H9 (cell line): ENCODE data around the gene APOC1. TPM values are rescaled to one million over a fixed set of nuclear protein-coding genes. Genes with fewer than 3 reads are reported as not detected.

Experiments used
- DNase-seq: peaks from one replicate; pipeline ENCODE4 v3.0.0-alpha.2; 2017
- H2AFZ ChIP-seq: one replicate; pipeline ENCODE4 v1.6.1; 2013; ENCODE audit warnings: mild to moderate bottlenecking, low read length, control low read depth, moderate library complexity
- H2AK5ac ChIP-seq: 2 replicates; pipeline ENCODE4 v1.6.1; 2013; ENCODE audit warnings: low read length, control low read depth, mixed read lengths; ENCODE audit not compliant: insufficient read length
- H2BK120ac ChIP-seq: one replicate; pipeline ENCODE4 v1.6.1; 2013; ENCODE audit warnings: low read depth, mild to moderate bottlenecking, low read length, control low read depth, inconsistent platforms; ENCODE audit not compliant: poor library complexity, severe bottlenecking
- H2BK12ac ChIP-seq: 2 replicates; pipeline ENCODE4 v1.6.1; 2013; ENCODE audit warnings: low read length, control low read depth, mixed read lengths, low read depth; ENCODE audit not compliant: insufficient read length
- H2BK15ac ChIP-seq: 2 replicates; pipeline ENCODE4 v1.6.1; 2013; ENCODE audit warnings: low read depth, low read length, control low read depth
- H2BK20ac ChIP-seq: one replicate; pipeline ENCODE4 v1.6.1; 2013; ENCODE audit warnings: low read depth, mild to moderate bottlenecking, low read length, control low read depth, inconsistent platforms; ENCODE audit not compliant: poor library complexity, severe bottlenecking
- H2BK5ac ChIP-seq: 2 replicates; pipeline ENCODE4 v1.6.1; 2013; ENCODE audit warnings: low read length, control low read depth, mixed read lengths; ENCODE audit not compliant: insufficient read length
- H3K14ac ChIP-seq: 2 replicates; pipeline ENCODE4 v1.6.1; 2013; ENCODE audit warnings: low read length, control low read depth; ENCODE audit not compliant: insufficient read depth
- H3K18ac ChIP-seq: 2 replicates; pipeline ENCODE4 v1.6.1; 2013; ENCODE audit warnings: low read depth, mild to moderate bottlenecking, mixed read lengths, low read length, control low read depth; ENCODE audit not compliant: insufficient read length
- H3K23ac ChIP-seq: 2 replicates; pipeline ENCODE4 v1.6.1; 2013; ENCODE audit warnings: low read length, control low read depth, mixed read lengths, low read depth; ENCODE audit not compliant: insufficient read length
- H3K23me2 ChIP-seq: 2 replicates; pipeline ENCODE4 v1.6.1; 2013; ENCODE audit warnings: low read depth, mild to moderate bottlenecking, mixed read lengths, low read length, control low read depth; ENCODE audit not compliant: insufficient read length, poor library complexity, severe bottlenecking
- H3K27ac ChIP-seq: 2 replicates; pipeline ENCODE4 v1.5.1; 2013; ENCODE audit warnings: low read length, control low read depth, mixed read lengths, low read depth; ENCODE audit not compliant: insufficient read length
- H3K27me3 ChIP-seq: 2 replicates; pipeline ENCODE4 v1.6.1; 2013; ENCODE audit warnings: low read length, control low read depth, inconsistent platforms; ENCODE audit not compliant: insufficient read depth
- H3K4ac ChIP-seq: 2 replicates; pipeline ENCODE4 v1.6.1; 2013; ENCODE audit warnings: low read depth, mild to moderate bottlenecking, control low read depth, inconsistent platforms, low read length, moderate library complexity
- H3K4me1 ChIP-seq: 2 replicates; pipeline ENCODE4 v1.6.1; 2013; ENCODE audit warnings: low read length, control low read depth, inconsistent platforms; ENCODE audit not compliant: insufficient read depth
- H3K4me2 ChIP-seq: 2 replicates; pipeline ENCODE4 v1.6.1; 2013; ENCODE audit warnings: low read length, control low read depth, mixed read lengths; ENCODE audit not compliant: insufficient read length, insufficient read depth
- H3K56ac ChIP-seq: 2 replicates; pipeline ENCODE4 v1.6.1; 2013; ENCODE audit warnings: low read depth, mild to moderate bottlenecking, mixed read lengths, low read length, control low read depth; ENCODE audit not compliant: insufficient read length
- H3K79me1 ChIP-seq: 2 replicates; pipeline ENCODE4 v1.6.1; 2013; ENCODE audit warnings: low read depth, mild to moderate bottlenecking, moderate library complexity, low read length, control low read depth, inconsistent platforms; ENCODE audit not compliant: insufficient read depth, poor library complexity, severe bottlenecking
- H3K79me2 ChIP-seq: 2 replicates; pipeline ENCODE4 v1.6.1; 2013; ENCODE audit warnings: low read length, control low read depth, inconsistent platforms; ENCODE audit not compliant: insufficient read depth
- H3K9ac ChIP-seq: 2 replicates; pipeline ENCODE4 v1.6.1; 2013; ENCODE audit warnings: low read length, control low read depth, mixed read lengths; ENCODE audit not compliant: insufficient read length; ENCODE audit errors: extremely low read depth
- H3K9me3 ChIP-seq: one replicate; pipeline ENCODE4 v1.6.1; 2013; ENCODE audit warnings: low read depth, low read length, inconsistent platforms; ENCODE audit not compliant: control insufficient read depth
- H3T11ph ChIP-seq: one replicate; pipeline ENCODE4 v1.6.1; 2013; ENCODE audit warnings: mild to moderate bottlenecking, low read length, control low read depth, inconsistent platforms
- H4K20me1 ChIP-seq: one replicate; pipeline ENCODE4 v1.6.1; 2013; ENCODE audit not compliant: control insufficient read depth, insufficient read length, insufficient read depth
- H4K5ac ChIP-seq: 2 replicates; pipeline ENCODE4 v1.6.1; 2013; ENCODE audit warnings: low read depth, mild to moderate bottlenecking, mixed read lengths, low read length, control low read depth; ENCODE audit not compliant: insufficient read length
- H4K8ac ChIP-seq: replicated peaks from 2 replicates; pipeline ENCODE4 v1.6.1; 2013; ENCODE audit warnings: low read length, control low read depth, mixed read lengths, low read depth; ENCODE audit not compliant: insufficient read length
- H4K91ac ChIP-seq: 2 replicates; pipeline ENCODE4 v1.6.1; 2013; ENCODE audit warnings: low read depth, mild to moderate bottlenecking, moderate library complexity, mixed read lengths, low read length, control low read depth; ENCODE audit not compliant: insufficient read length
- H3K27ac Mint-ChIP-seq, 3 experiments: 2 replicates in 2 of 3; 3 replicates in 1 of 3; pipeline ENCODE4 v1.8.0; 2020 to 2021; ENCODE audit warnings: mixed read lengths in 3 of 3, mild to moderate bottlenecking in 1 of 3, moderate library complexity in 1 of 3
- H3K27me3 Mint-ChIP-seq: 2 replicates; pipeline ENCODE4 v1.8.0; 2021; ENCODE audit warnings: low read depth, mild to moderate bottlenecking, moderate library complexity, mixed read lengths
- H3K36me3 Mint-ChIP-seq, 3 experiments: 2 replicates in 2 of 3; 3 replicates in 1 of 3; pipeline ENCODE4 v1.8.0; 2020 to 2021; ENCODE audit warnings: low read depth in 3 of 3, mixed read lengths in 3 of 3; ENCODE audit not compliant: insufficient read depth in 1 of 3
- H3K4me1 Mint-ChIP-seq, 2 experiments: 2 replicates each; pipeline ENCODE4 v1.8.0; 2020; ENCODE audit warnings: mixed read lengths in 2 of 2
- H3K4me3 Mint-ChIP-seq, 2 experiments: 2 replicates in 1 of 2; 3 replicates in 1 of 2; pipeline ENCODE4 v1.8.0; 2020 to 2021; ENCODE audit warnings: mild to moderate bottlenecking in 2 of 2, mixed read lengths in 2 of 2, moderate library complexity in 1 of 2
- H3K9me3 Mint-ChIP-seq, 2 experiments: 2 replicates in 1 of 2; 3 replicates in 1 of 2; pipeline ENCODE4 v1.8.0; 2020; ENCODE audit warnings: mild to moderate bottlenecking in 2 of 2, mixed read lengths in 2 of 2, moderate library complexity in 1 of 2
- CTCF ChIP-seq: fragments of 200-600 bp; sonication (generic); conservative IDR thresholded peaks from 3 replicates; pipeline ENCODE4 v1.8.0; 2021; ENCODE audit warnings: antibody characterized with exemption, mild to moderate bottlenecking
- WGBS: extraction: QIAGEN DNeasy Blood & Tissue Kit; methylation state at CpG from one replicate; pipeline ENCODE4 v1.1.7; 2013; ENCODE audit warnings: missing lambda C conversion rate, low lambda C conversion rate, mixed read lengths; ENCODE audit not compliant: insufficient read length; ENCODE audit errors: extremely low coverage; 5-methylcytosine and 5-hydroxymethylcytosine counted together
- total RNA-seq: library from RNA; stranded (reverse); gene quantifications from 2 replicates; pipeline ENCODE4 v1.2.1, GENCODE V29; 2021

The APOC1 gene
- total RNA-seq, 1 experiment from 2014 or later = 78.1 TPM

DNA sequence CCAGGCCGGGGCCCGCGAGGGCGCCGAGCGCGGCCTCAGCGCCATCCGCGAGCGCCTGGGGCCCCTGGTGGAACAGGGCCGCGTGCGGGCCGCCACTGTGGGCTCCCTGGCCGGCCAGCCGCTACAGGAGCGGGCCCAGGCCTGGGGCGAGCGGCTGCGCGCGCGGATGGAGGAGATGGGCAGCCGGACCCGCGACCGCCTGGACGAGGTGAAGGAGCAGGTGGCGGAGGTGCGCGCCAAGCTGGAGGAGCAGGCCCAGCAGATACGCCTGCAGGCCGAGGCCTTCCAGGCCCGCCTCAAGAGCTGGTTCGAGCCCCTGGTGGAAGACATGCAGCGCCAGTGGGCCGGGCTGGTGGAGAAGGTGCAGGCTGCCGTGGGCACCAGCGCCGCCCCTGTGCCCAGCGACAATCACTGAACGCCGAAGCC, 5.6 kb upstream of the APOC1 start:
- Histone ChIP-seq H3K27me3 (no peaks in the 10 kb centered on the region), H2AFZ (no peak overlapping the region), H3K9ac (no peak overlapping the region), H3K14ac (no peak overlapping the region), H4K5ac (no peak overlapping the region), H3K56ac (no peak overlapping the region), H3K23ac (no peak overlapping the region), H2BK5ac (no peak overlapping the region), H2BK12ac (no peak overlapping the region), H2BK15ac (no peak overlapping the region), H3K79me2 (no peaks in the 10 kb centered on the region; the same call in 1 of the 2 replicates), H3K4me2 (no peak overlapping the region), H2BK120ac (no peak overlapping the region), H3K18ac (no peak overlapping the region), H3K4me1 (peaks cover 2% of the 10 kb centered on the region; the same call in 1 of the 2 replicates), H2AK5ac (no peak overlapping the region), H3T11ph (no peak overlapping the region), H4K8ac (no peak overlapping the region), H3K23me2 (no peaks in the 10 kb centered on the region), H3K27ac (no peak overlapping the region), H3K79me1 (no peaks in the 10 kb centered on the region), H3K9me3 (no peaks in the 10 kb centered on the region), H4K20me1 (no peaks in the 10 kb centered on the region), H2BK20ac (no peak overlapping the region), H4K91ac (no peak overlapping the region), H3K4ac (no peak overlapping the region)
- no peaks in the 10 kb centered on the region for H3K9me3 Mint-ChIP-seq
- no peak overlapping the region for H3K4me3 Mint-ChIP-seq
- no peaks in the 10 kb centered on the region; the same call in 1 of the 2 replicates for H3K27me3 Mint-ChIP-seq
- TF ChIP-seq CTCF = no peak
- DNase-seq = no peak
- peaks cover 31 to 50% of the 10 kb centered on the region in 2 experiments for H3K4me1 Mint-ChIP-seq
- no CpG with 5 or more reads among the region's 44 CpGs for WGBS
- peaks cover 10 to 32% (median 29%) of the 10 kb centered on the region in 3 experiments; a peak in 6 of 7 replicates for H3K36me3 Mint-ChIP-seq
- no peak overlapping the region for H3K27ac Mint-ChIP-seq
